Panc1 (cell line): ENCODE measurements around the gene KIF1C. TPM values are rescaled to one million over a fixed set of nuclear protein-coding genes. Genes with fewer than 3 reads are reported as not detected.

Experiments used
- ATAC-seq: fragments of 200-7000 bp; cut with Tn5 transposase; 2 replicates; pipeline ENCODE4 v1.9.1; 2020; ENCODE audit warnings: mild to moderate bottlenecking, moderate library complexity
- BruUV-seq: library from RNA; stranded (reverse); fragments of 400-500 nt; replicated peaks from 2 replicates; lab custom pipeline; 2021; lab: Mats Ljungman, UMichigan
- CTCF ChIA-PET: fragments of 300-600 bp; sonication (Branson Sonifier 250); formaldehyde crosslinking; loops from one replicate; lab custom pipeline; 2022; ENCODE audit warnings: antibody characterized with exemption; lab: Charles Lee
- POLR2A ChIA-PET: fragments of 300-600 bp; sonication (Branson Sonifier 250); formaldehyde crosslinking; loops from one replicate; lab custom pipeline; 2022; ENCODE audit warnings: antibody characterized with exemption; lab: Charles Lee
- DNase-seq: peaks from one replicate; pipeline ENCODE4 v3.0.0-alpha.2; 2010; ENCODE audit warnings: low read depth, low spot score
- H3K27ac ChIP-seq: 2 replicates; pipeline ENCODE4 v1.5.1; 2011; ENCODE audit warnings: mild to moderate bottlenecking, low read length, inconsistent platforms
- H3K27me3 ChIP-seq: fragments of 200-500 bp; sonication (Bioruptor generic); 2 replicates; pipeline ENCODE4 v1.6.0; 2014; ENCODE audit warnings: low read length, inconsistent platforms; ENCODE audit not compliant: control insufficient read depth, insufficient read depth
- H3K36me3 ChIP-seq: fragments of 200-500 bp; sonication (Bioruptor generic); 2 replicates; pipeline ENCODE4 v1.5.1; 2014; ENCODE audit warnings: inconsistent platforms, mild to moderate bottlenecking, low read length, moderate library complexity; ENCODE audit not compliant: control insufficient read depth, insufficient read depth
- H3K4me1 ChIP-seq: 2 replicates; pipeline ENCODE4 v1.5.1; 2011; ENCODE audit warnings: inconsistent platforms, mild to moderate bottlenecking, low read length, moderate library complexity; ENCODE audit not compliant: control insufficient read depth, insufficient read depth
- H3K4me3 ChIP-seq, 2 experiments: 2 replicates each; pipeline ENCODE4 v1.5.1; 2011 to 2012; ENCODE audit warnings: low read depth in 2 of 2, low read length in 2 of 2, mild to moderate bottlenecking in 2 of 2, inconsistent platforms in 1 of 2, moderate library complexity in 1 of 2
- H3K9me3 ChIP-seq: fragments of 200-500 bp; sonication (Bioruptor generic); 2 replicates; pipeline ENCODE4 v1.5.1; 2014; ENCODE audit warnings: low read depth, mild to moderate bottlenecking, inconsistent platforms, low read length, moderate library complexity; ENCODE audit not compliant: control insufficient read depth, insufficient read depth
- CTCF ChIP-seq: fragments of 450-650 bp; IDR thresholded peaks from 2 replicates; pipeline ENCODE4 v1.5.1; 2017; ENCODE audit warnings: mild to moderate bottlenecking
- POLR2AphosphoS5 ChIP-seq: IDR thresholded peaks from 2 replicates; pipeline ENCODE4 v1.6.1; 2012; ENCODE audit warnings: mild to moderate bottlenecking, low read depth, low read length, moderate library complexity
- REST ChIP-seq, 2 experiments: IDR thresholded peaks; 2 replicates each; pipeline ENCODE4 v1.6.1; 2011 to 2012; ENCODE audit warnings: low read depth in 2 of 2, control low read depth in 1 of 2, low read length in 1 of 2, mild to moderate bottlenecking in 1 of 2, moderate library complexity in 1 of 2; ENCODE audit not compliant: insufficient read depth in 1 of 2
- SIN3A ChIP-seq: IDR thresholded peaks from 2 replicates; pipeline ENCODE4 v1.6.1; 2012; ENCODE audit warnings: low read depth, mild to moderate bottlenecking, low read length, moderate library complexity, borderline replicate concordance; ENCODE audit not compliant: insufficient read depth
- TCF7L2 ChIP-seq: IDR thresholded peaks from 2 replicates; pipeline ENCODE4 v1.6.1; 2011; ENCODE audit warnings: mild to moderate bottlenecking, low read depth, low read length, inconsistent platforms
- in situ Hi-C: cut with HindIII; loops from 2 replicates; pipeline ENCODE4 v1.10.0; 2016; ENCODE audit warnings: low sequenced_read_pairs, low pct_unique_long_range_greater_than_20kb
- intact Hi-C: fragments of 100-400 bp; cut with micrococcal nuclease; formaldehyde crosslinking; loops from one replicate; pipeline ENCODE4 v1.10.0; 2022; ENCODE audit not compliant: unreplicated experiment
- total RNA-seq: library from RNA; stranded (reverse); gene quantifications from one replicate; pipeline ENCODE4 v1.2.1, GENCODE V29; 2021; ENCODE audit not compliant: unreplicated experiment

The KIF1C gene
- total RNA-seq, 1 experiment from 2014 or later = 117 TPM

- ChIA-PET CTCF (interaction anchor here (0.7 kb wide), 1 partner anchor 85 kb away, joined by 3 read pairs; no protein-coding TSS in a partner anchor), POLR2A (no interaction called here)
- no peak for ATAC-seq
Measured at GRCh38 chr17:5065227-5065744, 67.5 kb downstream of the KIF1C start.

GRCh38 chr17:5068236-5068635 is 70.5 kb downstream of the KIF1C start:
- H3K9me3 ChIP-seq = no peaks in the 10 kb centered on the region
- no peak for DNase-seq
- intact Hi-C loops = no loop called here
- TF ChIP-seq SIN3A (no peak), TCF7L2 (no peak), CTCF (no peak), POLR2AphosphoS5 (no peak), REST (IDR thresholded peaks at IDR 0.05; ENCODE audit: insufficient read depth in 1 of 2, low read depth in 2 of 2, low read length in 1 of 2) (no peak)
- in situ Hi-C loops = no loop called here
- no peak overlapping the region for H3K27ac ChIP-seq
- ChIA-PET CTCF (no interaction called here), POLR2A (no interaction called here)
- no peak overlapping the region for H3K4me3 ChIP-seq
- no peaks in the 10 kb centered on the region for H3K4me1 ChIP-seq
- no peaks in the 10 kb centered on the region for H3K27me3 ChIP-seq
- ATAC-seq = no peak
- no TSS peak for BruUV-seq
- H3K36me3 ChIP-seq = no peaks in the 10 kb centered on the region

More at GRCh38 chr17:5065227-5065744, 67.5 kb downstream of the KIF1C start:
- no TSS peak for BruUV-seq
- Histone ChIP-seq H3K27ac (no peak overlapping the region), H3K9me3 (no peaks in the 10 kb centered on the region), H3K4me1 (no peaks in the 10 kb centered on the region), H3K36me3 (no peaks in the 10 kb centered on the region), H3K27me3 (no peaks in the 10 kb centered on the region), H3K4me3 (no peak overlapping the region)
- intact Hi-C loops (no loop called here), in situ Hi-C loops (no loop called here)
- DNase-seq = no peak
- TF ChIP-seq TCF7L2 (no peak), REST (IDR thresholded peaks at IDR 0.05; ENCODE audit: insufficient read depth in 1 of 2, low read depth in 2 of 2, low read length in 1 of 2) (no peak), CTCF (no peak), POLR2AphosphoS5 (no peak), SIN3A (no peak)
